ENCODE results near the gene GCNT2.

Gene GCNT2

GRCh38 chr6:10541591-10541990 lies 20.4 kb downstream of the GCNT2 start:
- TF ChIP-seq CTCF (IDR thresholded peaks at IDR 0.05; ENCODE audit: borderline replicate concordance, control extremely low read depth, extremely low read depth, insufficient read depth, missing control alignments), result no peak
- in situ Hi-C loops (cut with MboI; ENCODE audit: low sequenced_read_pairs, unreplicated experiment), result no loop called here
- DNase-seq (ENCODE audit: low spot score), result no peak

- in situ Hi-C loops (cut with MboI; ENCODE audit: low sequenced_read_pairs, unreplicated experiment), result no loop called here
- TF ChIP-seq CTCF (IDR thresholded peaks at IDR 0.05; ENCODE audit: borderline replicate concordance, control extremely low read depth, extremely low read depth, insufficient read depth, missing control alignments), result no peak
- no peak for DNase-seq (ENCODE audit: low spot score)
Observed at GRCh38 chr6:10542213-10542612, 21.1 kb downstream of the GCNT2 start.

GRCh38 chr6:10543488-10543887 lies 22.3 kb downstream of the GCNT2 start:
- TF ChIP-seq CTCF (IDR thresholded peaks at IDR 0.05; ENCODE audit: borderline replicate concordance, control extremely low read depth, extremely low read depth, insufficient read depth, missing control alignments), result no peak
- in situ Hi-C loops (cut with MboI; ENCODE audit: low sequenced_read_pairs, unreplicated experiment), result no loop called here

GRCh38 chr6:10545482-10545881 lies 24.3 kb downstream of the GCNT2 start:
- in situ Hi-C loops (cut with MboI; ENCODE audit: low sequenced_read_pairs, unreplicated experiment), result no loop called here
- TF ChIP-seq CTCF (IDR thresholded peaks at IDR 0.05; ENCODE audit: borderline replicate concordance, control extremely low read depth, extremely low read depth, insufficient read depth, missing control alignments), result no peak
- DNase-seq (ENCODE audit: low spot score), result no peak

More at GRCh38 chr6:10543488-10543887, 22.3 kb downstream of the GCNT2 start:
- DNase-seq (ENCODE audit: low spot score), result no peak

GRCh38 chr6:10547809-10548208 lies 26.7 kb downstream of the GCNT2 start:
- no peak for DNase-seq (ENCODE audit: low spot score)
- no peak for TF ChIP-seq CTCF (IDR thresholded peaks at IDR 0.05; ENCODE audit: borderline replicate concordance, control extremely low read depth, extremely low read depth, insufficient read depth, missing control alignments)
- in situ Hi-C loops (cut with MboI; ENCODE audit: low sequenced_read_pairs, unreplicated experiment), result no loop called here

- no peak for DNase-seq (ENCODE audit: low spot score)
- in situ Hi-C loops (cut with MboI; ENCODE audit: low sequenced_read_pairs, unreplicated experiment), result no loop called here
- TF ChIP-seq CTCF (IDR thresholded peaks at IDR 0.05; ENCODE audit: borderline replicate concordance, control extremely low read depth, extremely low read depth, insufficient read depth, missing control alignments), result no peak
Observed at GRCh38 chr6:10550764-10551163, 29.6 kb downstream of the GCNT2 start.
